Activated naive CD4-positive, alpha-beta T cell treated with anti-CD3 and anti-CD28 coated beads for 36 hours (primary cell): ENCODE data around the gene MAPK11. TPM values are rescaled to one million over a fixed set of nuclear protein-coding genes. Genes with fewer than 3 reads are reported as not detected.

Experiments
- CTCF ChIA-PET: fragments of 350-600 bp; sonication (Branson Sonifier 250); formaldehyde crosslinking; loops from one replicate; lab custom pipeline; 2021; ENCODE audit warnings: antibody characterized with exemption; lab: Charles Lee
- DNase-seq: peaks from one replicate; pipeline ENCODE4 v3.0.0-alpha.2; 2020
- H3K27ac Mint-ChIP-seq: one replicate; pipeline ENCODE4 v1.8.0; 2021; ENCODE audit warnings: mild to moderate bottlenecking, mixed read lengths
- H3K27me3 Mint-ChIP-seq: one replicate; pipeline ENCODE4 v1.8.0; 2021; ENCODE audit warnings: low read depth, mixed read lengths
- H3K36me3 Mint-ChIP-seq: one replicate; pipeline ENCODE4 v1.8.0; 2021; ENCODE audit warnings: low read depth, mixed read lengths
- H3K4me1 Mint-ChIP-seq: one replicate; pipeline ENCODE4 v1.8.0; 2021; ENCODE audit warnings: low read depth, mixed read lengths
- H3K4me3 Mint-ChIP-seq: one replicate; pipeline ENCODE4 v1.8.0; 2021; ENCODE audit warnings: mild to moderate bottlenecking, moderate library complexity, mixed read lengths
- H3K9me3 Mint-ChIP-seq: one replicate; pipeline ENCODE4 v1.8.0; 2021; ENCODE audit warnings: mixed read lengths
- intact Hi-C: fragments of 100-400 bp; cut with micrococcal nuclease; formaldehyde crosslinking; loops from one replicate; pipeline ENCODE4 v1.15.1; 2023
- total RNA-seq, 2 experiments: library from RNA; stranded (reverse); gene quantifications; one replicate each; pipeline ENCODE4 v1.2.3, GENCODE V29; 2021

The MAPK11 gene
- total RNA-seq, 2 experiments from 2014 or later = 17.5 to 17.9 TPM

DNA sequence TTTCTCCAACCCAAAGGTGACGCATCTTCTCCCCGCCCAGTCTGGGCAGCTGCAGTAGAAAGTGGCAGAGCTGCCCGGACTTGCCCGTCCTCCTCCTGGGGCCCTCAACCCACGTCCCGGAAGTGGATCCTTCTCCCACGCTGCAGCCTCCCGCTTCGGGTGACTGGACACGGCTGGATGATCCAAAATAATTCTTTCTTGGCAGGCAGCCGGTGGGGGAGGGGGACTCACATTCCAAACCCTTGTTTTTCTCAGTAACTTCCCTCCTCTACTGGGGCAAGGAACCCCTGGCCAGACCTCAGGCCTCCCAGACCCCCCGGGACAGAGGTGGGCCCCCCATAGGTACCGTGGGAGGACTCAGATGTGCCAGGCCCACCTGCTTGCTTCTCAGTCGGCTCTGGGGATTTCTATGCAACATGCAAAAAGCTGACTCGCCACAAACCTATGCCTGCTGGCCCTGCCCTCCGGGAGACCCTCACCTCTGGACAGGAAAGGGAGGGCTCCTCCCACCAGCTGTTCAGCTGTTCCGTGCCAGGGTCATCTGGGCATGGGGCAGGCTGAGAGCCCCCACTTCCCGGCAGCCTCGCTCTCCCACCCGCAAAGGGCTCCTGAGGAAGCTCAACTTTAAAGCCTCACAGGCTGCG lies 35.9 kb upstream of the MAPK11 start:
- Mint-ChIP-seq H3K9me3 (no peaks in the 10 kb centered on the region), H3K27me3 (peaks cover 16% of the 10 kb centered on the region), H3K4me1 (peaks cover 6% of the 10 kb centered on the region), H3K4me3 (peak overlapping the region; percentile 63), H3K36me3 (no peaks in the 10 kb centered on the region), H3K27ac (no peak overlapping the region)
- CTCF ChIA-PET = no interaction called here
- intact Hi-C loops = no loop called here
- DNase-seq = peak; percentile 38

DNA sequence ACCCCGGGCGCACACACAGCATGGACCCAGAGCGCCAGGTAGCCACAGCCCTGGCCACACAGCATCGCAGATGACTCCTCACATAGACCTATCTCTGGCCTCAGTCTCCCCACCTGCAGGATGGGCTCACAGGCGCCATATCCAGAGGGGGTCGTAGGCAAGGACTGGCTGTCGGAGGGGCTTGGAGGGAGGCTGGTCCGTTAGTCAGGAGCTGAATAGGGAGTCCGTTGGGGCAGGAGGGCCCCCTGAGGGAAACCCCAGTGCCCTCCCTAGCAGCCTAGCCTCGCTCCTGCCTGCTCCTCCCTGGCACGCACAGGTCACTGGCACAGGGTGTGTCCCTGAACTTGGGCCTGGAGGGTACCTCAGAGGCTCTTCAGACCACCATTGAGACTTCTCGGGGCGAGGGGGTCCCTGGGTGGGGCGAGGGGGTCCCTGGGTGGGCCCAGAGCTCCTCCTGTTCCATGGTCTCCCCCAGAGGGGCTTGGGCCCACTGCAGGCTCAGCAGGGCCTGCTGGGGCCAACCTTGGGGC lies 35.3 kb upstream of the MAPK11 start:
- no peak for DNase-seq
- Mint-ChIP-seq H3K4me3 (peak overlapping the region; percentile 63), H3K9me3 (no peaks in the 10 kb centered on the region), H3K36me3 (no peaks in the 10 kb centered on the region), H3K27ac (no peak overlapping the region), H3K4me1 (peaks cover 6% of the 10 kb centered on the region), H3K27me3 (peaks cover 18% of the 10 kb centered on the region)
- CTCF ChIA-PET = no interaction called here
- intact Hi-C loops = no loop called here

DNA sequence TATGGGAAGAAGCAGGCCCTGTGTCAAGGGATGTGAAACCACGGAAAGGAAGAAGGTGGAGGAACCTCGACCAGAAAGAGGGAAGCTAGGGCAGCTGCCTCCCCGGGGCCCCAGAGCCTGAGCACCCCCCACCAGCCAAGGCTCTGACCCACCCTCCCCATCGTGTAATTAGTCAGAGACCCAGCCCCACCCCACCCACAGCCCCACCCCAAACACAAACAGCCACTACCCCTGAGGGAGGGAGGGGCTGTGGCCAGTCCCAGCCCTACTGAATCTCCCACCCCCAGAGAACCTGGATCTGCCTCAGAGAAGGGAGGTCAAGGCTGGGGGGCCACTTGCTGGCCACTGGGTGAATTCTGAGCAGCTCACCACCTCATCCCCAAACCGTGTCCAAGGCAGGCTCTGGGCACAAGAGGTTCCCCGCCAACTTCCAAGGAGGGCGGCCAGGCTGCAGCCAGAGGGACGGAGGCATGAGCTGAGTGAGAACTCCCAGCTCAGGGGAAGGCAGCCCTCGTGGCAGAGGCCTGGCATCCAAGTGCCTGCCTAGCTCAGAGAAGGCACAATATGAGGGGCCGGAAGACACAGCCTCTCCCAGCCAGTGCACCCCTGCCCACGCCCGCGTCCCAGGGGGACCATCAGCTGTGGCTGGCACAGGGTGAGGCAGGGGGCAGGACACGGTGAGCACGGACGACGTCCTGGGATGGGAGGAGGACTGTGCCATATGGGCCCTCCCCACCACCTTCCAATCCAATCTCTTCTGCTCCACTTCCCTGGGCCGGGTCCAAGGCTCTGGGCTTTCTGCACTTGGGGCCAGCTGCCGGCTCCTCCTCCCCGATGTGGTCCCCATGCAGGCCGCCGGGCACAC lies 34.6 kb upstream of the MAPK11 start:
- H3K36me3 Mint-ChIP-seq = no peaks in the 10 kb centered on the region
- peaks cover 18% of the 10 kb centered on the region for H3K27me3 Mint-ChIP-seq
- intact Hi-C loops = no loop called here
- no peak overlapping the region for H3K27ac Mint-ChIP-seq
- H3K4me1 Mint-ChIP-seq = peaks cover 6% of the 10 kb centered on the region
- H3K9me3 Mint-ChIP-seq = no peaks in the 10 kb centered on the region
- H3K4me3 Mint-ChIP-seq = no peak overlapping the region
- CTCF ChIA-PET = no interaction called here
- no peak for DNase-seq

DNA sequence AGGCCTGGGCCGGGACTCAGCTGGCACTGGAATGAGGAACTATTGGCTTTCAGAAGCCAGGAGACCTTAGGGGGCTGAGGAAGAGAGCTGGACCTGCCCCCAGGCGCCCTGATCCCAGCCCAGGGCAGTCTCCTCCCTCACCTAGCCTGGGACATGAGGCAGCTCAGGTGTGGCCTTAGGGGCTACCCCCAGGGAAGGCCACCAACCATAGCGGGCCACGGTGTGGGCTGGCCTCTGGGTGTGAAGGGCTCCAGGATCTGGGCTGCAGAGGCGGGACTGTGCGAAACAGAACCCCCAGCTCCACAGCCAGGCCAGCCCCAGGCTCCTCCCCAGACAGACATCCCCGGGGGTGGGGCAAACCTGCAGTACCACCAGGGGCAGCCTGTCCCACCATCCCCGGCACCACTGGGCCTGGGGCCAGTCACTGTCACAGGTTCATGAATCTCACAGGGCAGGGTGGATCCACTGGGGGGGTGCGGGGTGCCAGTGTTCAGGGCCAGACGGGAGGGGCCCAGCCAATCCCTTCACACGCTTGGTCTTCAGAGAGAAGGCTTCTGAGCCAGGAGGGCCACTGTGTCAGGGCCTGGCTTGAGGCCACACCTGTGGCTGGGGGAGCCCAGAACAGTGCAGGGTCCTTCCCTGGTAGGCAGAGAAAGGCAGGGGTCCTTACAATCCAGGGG lies 33.8 kb upstream of the MAPK11 start:
- Mint-ChIP-seq H3K9me3 (no peaks in the 10 kb centered on the region), H3K4me1 (peaks cover 6% of the 10 kb centered on the region), H3K27ac (no peak overlapping the region), H3K27me3 (peaks cover 18% of the 10 kb centered on the region), H3K36me3 (no peaks in the 10 kb centered on the region), H3K4me3 (no peak overlapping the region)
- intact Hi-C loops = no loop called here
- DNase-seq = no peak
- CTCF ChIA-PET = no interaction called here

DNA sequence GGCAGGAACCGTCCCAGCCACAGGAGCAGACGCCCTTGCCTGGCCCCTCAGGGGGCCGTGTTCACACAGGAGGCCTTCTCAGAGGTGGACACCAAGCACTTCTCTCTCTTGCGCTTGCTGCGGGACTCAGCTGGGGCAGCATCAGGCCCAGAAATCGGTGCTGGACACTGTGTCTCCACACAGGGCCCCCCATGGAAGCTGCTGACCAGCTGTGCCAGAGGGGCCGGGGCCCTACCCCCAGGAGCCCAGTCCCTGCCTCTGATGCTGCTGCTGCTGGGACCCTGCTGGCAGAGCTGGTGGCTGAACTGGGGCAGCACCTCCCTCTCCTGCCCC lies 33.3 kb upstream of the MAPK11 start:
- CTCF ChIA-PET = no interaction called here
- no peak for DNase-seq
- peaks cover 6% of the 10 kb centered on the region for H3K4me1 Mint-ChIP-seq
- no peaks in the 10 kb centered on the region for H3K36me3 Mint-ChIP-seq
- no peak overlapping the region for H3K4me3 Mint-ChIP-seq
- H3K27ac Mint-ChIP-seq = no peak overlapping the region
- peaks cover 20% of the 10 kb centered on the region for H3K27me3 Mint-ChIP-seq
- intact Hi-C loops = no loop called here
- no peaks in the 10 kb centered on the region for H3K9me3 Mint-ChIP-seq

DNA sequence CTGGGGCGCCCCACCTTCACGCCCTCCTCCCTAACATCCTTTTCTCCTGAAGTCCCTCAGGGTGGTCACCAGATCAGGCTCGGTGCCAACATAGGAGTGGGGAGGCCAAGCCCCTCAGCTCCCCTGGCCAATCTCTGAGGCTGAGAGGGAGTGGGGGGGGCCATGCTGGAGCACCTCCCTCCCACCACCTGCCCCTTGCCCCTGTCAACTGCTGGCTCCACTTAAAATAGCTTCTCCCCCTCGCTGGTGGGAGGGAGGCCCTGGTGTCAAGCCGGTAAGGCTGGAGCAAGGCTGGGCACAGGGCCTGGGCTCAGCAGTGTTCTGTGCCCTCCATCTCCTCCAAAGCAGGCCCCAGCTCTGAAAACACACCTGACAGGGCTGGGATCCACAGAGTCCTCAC lies 32.4 kb upstream of the MAPK11 start:
- intact Hi-C loops = no loop called here
- CTCF ChIA-PET = interaction anchor here (0.6 kb wide), 1 partner anchor 30 kb away, joined by 3 read pairs; no protein-coding TSS in a partner anchor
- H3K9me3 Mint-ChIP-seq = no peaks in the 10 kb centered on the region
- H3K27me3 Mint-ChIP-seq = peaks cover 22% of the 10 kb centered on the region
- no peak overlapping the region for H3K27ac Mint-ChIP-seq
- no peak for DNase-seq
- no peak overlapping the region for H3K4me3 Mint-ChIP-seq
- no peaks in the 10 kb centered on the region for H3K36me3 Mint-ChIP-seq
- H3K4me1 Mint-ChIP-seq = peaks cover 6% of the 10 kb centered on the region

DNA sequence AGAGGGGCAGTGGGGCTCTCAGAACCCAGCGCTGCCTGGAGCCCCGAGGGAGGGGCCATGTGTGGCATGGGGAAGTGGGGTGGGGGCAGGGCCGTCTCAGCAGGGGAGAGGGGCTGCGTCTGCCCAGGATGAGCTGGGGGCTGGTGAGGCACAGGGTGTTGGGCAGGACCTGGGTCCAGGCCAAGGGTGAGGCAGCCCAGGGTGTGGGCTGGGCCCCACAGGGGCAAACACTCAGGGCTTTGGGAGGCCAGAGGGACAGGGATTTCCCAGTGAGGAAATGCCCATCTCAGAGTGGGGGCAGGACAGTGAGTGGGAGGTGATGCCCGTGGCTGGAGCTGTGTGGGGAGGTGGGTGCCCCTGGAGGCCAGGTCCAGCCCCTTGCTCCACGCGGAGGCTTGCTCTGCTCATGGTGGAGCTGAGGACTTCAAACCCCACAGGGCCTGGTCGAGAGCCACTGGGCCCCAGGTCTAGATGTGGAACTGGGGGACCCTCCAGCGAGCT lies 31.9 kb upstream of the MAPK11 start:
- H3K4me3 Mint-ChIP-seq = no peak overlapping the region
- CTCF ChIA-PET = interaction anchor here (0.6 kb wide), 1 partner anchor 31 kb away, joined by 3 read pairs; no protein-coding TSS in a partner anchor
- peaks cover 22% of the 10 kb centered on the region for H3K27me3 Mint-ChIP-seq
- intact Hi-C loops = no loop called here
- no peak overlapping the region for H3K27ac Mint-ChIP-seq
- peaks cover 6% of the 10 kb centered on the region for H3K4me1 Mint-ChIP-seq
- H3K36me3 Mint-ChIP-seq = no peaks in the 10 kb centered on the region
- no peaks in the 10 kb centered on the region for H3K9me3 Mint-ChIP-seq
- DNase-seq = no peak

DNA sequence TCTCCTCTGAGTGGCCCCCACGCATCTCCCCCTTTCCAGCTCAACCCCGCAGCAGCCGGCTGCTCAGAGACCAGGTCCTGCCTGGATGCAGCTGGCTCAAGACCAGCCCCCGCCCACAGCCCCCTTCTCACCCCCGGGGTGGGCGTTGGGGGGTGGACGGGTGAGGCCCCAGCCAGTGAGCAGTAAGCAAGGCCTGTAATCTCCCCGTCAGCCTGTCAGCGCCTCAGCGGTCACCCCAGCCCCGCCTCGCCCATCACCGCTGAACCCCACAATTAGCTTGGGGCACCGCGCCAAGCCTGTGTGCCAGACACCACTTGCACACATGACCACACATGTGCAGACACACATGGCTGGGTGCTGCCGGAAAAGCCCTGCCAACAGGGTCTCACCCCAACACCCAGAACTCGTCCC lies 31.4 kb upstream of the MAPK11 start:
- intact Hi-C loops = no loop called here
- Mint-ChIP-seq H3K27me3 (peaks cover 22% of the 10 kb centered on the region), H3K4me3 (no peak overlapping the region), H3K4me1 (peaks cover 6% of the 10 kb centered on the region), H3K9me3 (no peaks in the 10 kb centered on the region), H3K36me3 (no peaks in the 10 kb centered on the region), H3K27ac (no peak overlapping the region)
- DNase-seq = no peak
- CTCF ChIA-PET = interaction anchor here (0.6 kb wide), 1 partner anchor 31 kb away, joined by 3 read pairs; no protein-coding TSS in a partner anchor

DNA sequence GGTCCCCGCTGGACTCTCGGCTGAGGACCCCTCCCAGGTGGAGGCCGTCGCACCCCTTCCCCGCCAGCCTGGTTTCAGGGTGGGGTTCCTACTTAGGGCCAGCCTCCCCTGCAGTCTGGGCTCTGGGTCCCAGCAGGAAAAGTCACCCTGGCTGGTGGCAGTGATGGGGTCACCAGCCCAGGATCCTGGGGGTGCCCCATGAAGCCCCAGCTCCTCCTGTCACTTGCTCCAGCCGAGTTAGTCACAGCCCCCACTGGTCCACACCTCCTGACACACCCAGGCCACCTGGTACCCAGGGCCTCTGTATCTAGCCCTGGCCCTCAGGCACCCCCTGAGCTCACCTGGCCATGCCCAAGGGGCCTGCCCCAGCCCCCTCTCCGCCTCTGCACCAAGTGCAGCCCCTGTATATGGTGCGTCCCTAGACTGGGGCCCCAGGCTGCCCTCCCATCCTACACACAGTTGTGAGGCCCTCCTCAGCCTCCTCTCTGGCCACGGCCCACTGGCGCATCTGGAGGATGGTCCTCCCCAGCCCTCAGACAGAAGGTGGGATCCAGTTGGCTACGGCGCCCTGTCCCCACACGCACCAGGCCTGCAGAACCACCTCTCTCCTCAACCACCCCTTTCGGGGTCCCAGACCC lies 30.6 kb upstream of the MAPK11 start:
- H3K9me3 Mint-ChIP-seq = no peaks in the 10 kb centered on the region
- CTCF ChIA-PET = no interaction called here
- no peak overlapping the region for H3K27ac Mint-ChIP-seq
- no peaks in the 10 kb centered on the region for H3K4me1 Mint-ChIP-seq
- DNase-seq = no peak
- H3K36me3 Mint-ChIP-seq = no peaks in the 10 kb centered on the region
- intact Hi-C loops = no loop called here
- H3K4me3 Mint-ChIP-seq = no peak overlapping the region
- H3K27me3 Mint-ChIP-seq = peaks cover 15% of the 10 kb centered on the region

DNA sequence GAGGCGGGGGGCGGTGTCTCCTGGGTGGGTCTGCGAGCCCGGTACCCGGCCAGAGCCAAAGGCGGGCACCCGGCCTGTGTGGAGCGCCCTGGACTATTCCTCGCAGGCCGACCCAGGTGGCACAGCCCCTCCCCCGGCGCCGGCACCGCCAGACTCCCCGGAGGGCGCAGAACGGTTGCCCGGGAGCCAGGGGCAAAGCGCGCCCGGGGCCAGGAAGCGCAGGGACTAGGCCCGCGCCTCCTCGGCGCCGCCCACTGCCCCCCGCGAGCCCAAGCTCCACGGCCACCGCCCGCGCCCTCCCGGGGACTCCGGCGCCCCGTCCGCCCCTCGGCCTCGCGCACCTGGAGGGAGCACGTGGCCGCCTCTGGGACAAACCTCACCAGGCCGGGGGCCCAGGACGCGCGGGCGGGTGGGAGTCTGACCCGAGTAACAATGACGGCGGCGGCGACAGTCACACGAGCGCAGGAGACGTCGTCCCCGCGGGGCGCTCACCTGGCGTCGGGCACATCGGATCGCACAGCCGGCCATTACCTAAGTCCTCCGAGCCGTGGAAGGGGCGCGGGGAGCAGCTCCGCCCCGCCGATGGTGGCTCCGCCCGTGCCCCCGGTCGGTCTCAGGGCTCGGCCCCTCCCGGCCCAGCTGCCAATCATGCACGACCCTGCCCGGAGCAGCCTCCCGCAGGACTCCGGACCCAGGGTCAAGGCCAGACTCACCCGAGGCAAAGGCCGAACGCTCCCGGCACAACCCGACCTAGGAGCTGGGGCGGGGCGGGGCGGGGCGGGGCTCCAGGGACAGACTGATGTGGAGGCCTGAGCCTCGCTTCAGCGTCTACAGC lies 29.8 kb upstream of the MAPK11 start:
- H3K27ac Mint-ChIP-seq = no peak overlapping the region
- H3K27me3 Mint-ChIP-seq = peaks cover 15% of the 10 kb centered on the region
- CTCF ChIA-PET = interaction anchor here (1.0 kb wide), 1 partner anchor 42 kb away, joined by 3 read pairs; no protein-coding TSS in a partner anchor
- H3K4me3 Mint-ChIP-seq = no peak overlapping the region
- H3K9me3 Mint-ChIP-seq = no peaks in the 10 kb centered on the region
- DNase-seq = no peak
- no peaks in the 10 kb centered on the region for H3K4me1 Mint-ChIP-seq
- no peaks in the 10 kb centered on the region for H3K36me3 Mint-ChIP-seq
- intact Hi-C loops = no loop called here
